ENCODE measurements around the gene AMACR.

- TF ChIP-seq JUND (IDR thresholded peaks at IDR 0.05; ENCODE audit: low read length) (no peak), ZNF274 (IDR thresholded peaks at IDR 0.05; ENCODE audit: borderline replicate concordance, extremely low read depth, low read length) (no peak)
These were observed 3.7 kb upstream of the AMACR start for GRCh38 chr5:34011536-34011935.

Data from H1 (cell line).